ENCODE results near the gene CTCFL. TPM values are rescaled to one million over a fixed set of nuclear protein-coding genes. Genes with fewer than 3 reads are reported as not detected.

CTCFL gene
- total RNA-seq, 2 donors from 2014 or later, result 10.8 TPM; not detected in 1

GRCh38 chr20:57530327-57530981 lies 5.5 kb upstream of the CTCFL start:
- Histone ChIP-seq H3K27me3 (replicated peaks; ENCODE audit: insufficient read depth) (no peaks in the 10 kb centered on the region), H3K9me3 (no peaks in the 10 kb centered on the region), H3K4me1 (replicated peaks) (no peaks in the 10 kb centered on the region), H3K4me3 (no peak overlapping the region), H3K36me3 (no peaks in the 10 kb centered on the region), H3K27ac (no peak overlapping the region)
- intact Hi-C loops (cut with DNase I), result no loop called here
- 44% methylated on average over 4 of the region's 4 CpGs for WGBS
- no peak for DNase-seq (ENCODE audit: low spot score)
- TF ChIP-seq, protein P1, sequence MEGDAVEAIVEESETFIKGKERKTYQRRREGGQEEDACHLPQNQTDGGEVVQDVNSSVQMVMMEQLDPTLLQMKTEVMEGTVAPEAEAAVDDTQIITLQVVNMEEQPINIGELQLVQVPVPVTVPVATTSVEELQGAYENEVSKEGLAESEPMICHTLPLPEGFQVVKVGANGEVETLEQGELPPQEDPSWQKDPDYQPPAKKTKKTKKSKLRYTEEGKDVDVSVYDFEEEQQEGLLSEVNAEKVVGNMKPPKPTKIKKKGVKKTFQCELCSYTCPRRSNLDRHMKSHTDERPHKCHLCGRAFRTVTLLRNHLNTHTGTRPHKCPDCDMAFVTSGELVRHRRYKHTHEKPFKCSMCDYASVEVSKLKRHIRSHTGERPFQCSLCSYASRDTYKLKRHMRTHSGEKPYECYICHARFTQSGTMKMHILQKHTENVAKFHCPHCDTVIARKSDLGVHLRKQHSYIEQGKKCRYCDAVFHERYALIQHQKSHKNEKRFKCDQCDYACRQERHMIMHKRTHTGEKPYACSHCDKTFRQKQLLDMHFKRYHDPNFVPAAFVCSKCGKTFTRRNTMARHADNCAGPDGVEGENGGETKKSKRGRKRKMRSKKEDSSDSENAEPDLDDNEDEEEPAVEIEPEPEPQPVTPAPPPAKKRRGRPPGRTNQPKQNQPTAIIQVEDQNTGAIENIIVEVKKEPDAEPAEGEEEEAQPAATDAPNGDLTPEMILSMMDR (IDR thresholded peaks at IDR 0.05), result no peak
- TF ChIP-seq POLR2AphosphoS5 (IDR thresholded peaks at IDR 0.05) (peak; percentile 25), POLR2A (IDR thresholded peaks at IDR 0.05) (no peak)

DNA sequence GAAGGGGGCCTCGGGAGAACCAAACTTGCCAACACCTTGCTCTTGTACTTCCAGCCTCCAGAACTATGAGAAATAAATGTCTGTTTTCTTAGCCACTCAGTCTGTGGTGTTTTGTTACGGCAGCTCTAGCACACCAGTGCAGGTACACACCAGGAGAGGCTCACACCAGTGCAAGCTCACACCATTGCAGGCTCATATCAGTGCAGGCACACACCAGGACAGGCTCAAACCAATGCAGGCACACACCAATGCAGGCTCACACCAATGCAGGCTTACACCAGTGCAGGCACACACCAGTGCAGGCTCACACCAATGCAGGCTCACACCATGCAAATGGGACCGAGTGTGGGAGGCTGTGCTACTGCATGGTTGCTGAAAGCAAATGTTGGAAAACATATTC lies 4.9 kb upstream of the CTCFL start:
- no peak overlapping the region for H3K4me3 ChIP-seq

DNA sequence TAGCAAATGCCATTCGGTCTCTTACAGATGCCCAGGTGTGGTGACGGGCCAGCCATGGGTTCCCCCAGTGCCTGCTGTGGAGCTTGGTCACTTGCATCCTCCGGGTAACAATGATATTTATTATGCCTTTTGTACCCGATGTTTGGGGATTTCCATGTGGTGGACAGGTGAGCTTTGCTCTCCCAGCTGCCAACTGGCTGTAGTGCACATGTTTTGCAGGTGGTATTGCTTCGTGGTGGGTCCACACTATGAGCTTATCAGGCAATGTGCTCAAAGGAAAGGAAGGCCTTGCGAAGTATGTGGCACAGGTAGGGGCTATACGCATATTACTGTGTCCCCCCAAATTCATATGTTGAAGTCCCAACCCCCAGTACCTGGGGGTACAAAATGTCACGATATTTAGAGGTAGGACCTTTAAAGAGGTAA lies 4.2 kb upstream of the CTCFL start:
- intact Hi-C loops (cut with DNase I), result no loop called here
- no peak overlapping the region for H3K27ac ChIP-seq
- no peak overlapping the region for H3K4me3 ChIP-seq
- TF ChIP-seq, protein P1 (IDR thresholded peaks at IDR 0.05), result no peak
- no peak for TF ChIP-seq POLR2AphosphoS5 (IDR thresholded peaks at IDR 0.05)
- TF ChIP-seq POLR2A (IDR thresholded peaks at IDR 0.05), result no peak
- no peak for DNase-seq (ENCODE audit: low spot score)
- H3K4me1 ChIP-seq (replicated peaks), result no peaks in the 10 kb centered on the region
- no peaks in the 10 kb centered on the region for H3K9me3 ChIP-seq
- no peaks in the 10 kb centered on the region for H3K36me3 ChIP-seq
- no peaks in the 10 kb centered on the region for H3K27me3 ChIP-seq (replicated peaks; ENCODE audit: insufficient read depth)
- WGBS, result 87% methylated on average over 8 of the region's 8 CpGs

More for the DNA sequence above, 4.9 kb upstream of the CTCFL start:
- WGBS, result 74% methylated on average over 3 of the region's 3 CpGs
- H3K27me3 ChIP-seq (replicated peaks; ENCODE audit: insufficient read depth), result no peaks in the 10 kb centered on the region
- H3K27ac ChIP-seq, result no peak overlapping the region
- DNase-seq (ENCODE audit: low spot score), result no peak
- TF ChIP-seq, protein P1 (IDR thresholded peaks at IDR 0.05), result no peak
- TF ChIP-seq POLR2A (IDR thresholded peaks at IDR 0.05) (no peak), POLR2AphosphoS5 (IDR thresholded peaks at IDR 0.05) (no peak)
- no peaks in the 10 kb centered on the region for H3K36me3 ChIP-seq
- H3K9me3 ChIP-seq, result no peaks in the 10 kb centered on the region
- intact Hi-C loops (cut with DNase I), result no loop called here
- H3K4me1 ChIP-seq (replicated peaks), result no peaks in the 10 kb centered on the region

GRCh38 chr20:57528148-57528547 lies 3.2 kb upstream of the CTCFL start:
- 94% methylated on average over 4 of the region's 4 CpGs for WGBS
- H3K36me3 ChIP-seq, result no peaks in the 10 kb centered on the region
- intact Hi-C loops (cut with DNase I), result no loop called here
- TF ChIP-seq POLR2A (IDR thresholded peaks at IDR 0.05), result no peak
- TF ChIP-seq POLR2AphosphoS5 (IDR thresholded peaks at IDR 0.05), result no peak
- TF ChIP-seq, protein P1 (IDR thresholded peaks at IDR 0.05), result no peak
- H3K27ac ChIP-seq, result no peak overlapping the region
- DNase-seq (ENCODE audit: low spot score), result no peak
- no peaks in the 10 kb centered on the region for H3K9me3 ChIP-seq
- no peak overlapping the region for H3K4me3 ChIP-seq
- no peaks in the 10 kb centered on the region for H3K27me3 ChIP-seq (replicated peaks; ENCODE audit: insufficient read depth)
- no peaks in the 10 kb centered on the region for H3K4me1 ChIP-seq (replicated peaks)

DNA sequence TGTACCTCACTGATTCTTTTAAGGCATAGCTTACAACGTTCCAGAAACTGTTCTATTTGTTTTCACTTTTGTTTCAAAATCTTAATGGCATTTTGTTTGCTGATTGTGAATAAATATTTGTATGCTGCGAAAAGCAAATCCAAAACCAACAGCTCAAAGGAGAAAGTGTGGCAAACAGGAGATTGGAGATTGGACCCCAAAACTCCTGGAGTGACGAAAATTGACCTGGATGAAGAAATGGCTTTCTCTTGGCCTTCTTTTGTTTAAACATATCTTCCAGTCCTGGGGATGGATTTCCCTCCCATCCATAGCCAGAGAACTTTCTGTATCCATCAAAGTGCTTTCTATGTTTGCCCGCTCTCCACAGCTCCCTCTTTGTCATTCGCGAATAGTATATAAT lies 2.8 kb upstream of the CTCFL start:
- H3K27ac ChIP-seq, result no peak overlapping the region
- no peaks in the 10 kb centered on the region for H3K9me3 ChIP-seq
- intact Hi-C loops (cut with DNase I), result no loop called here
- no peak overlapping the region for H3K4me3 ChIP-seq
- no peaks in the 10 kb centered on the region for H3K36me3 ChIP-seq
- DNase-seq (ENCODE audit: low spot score), result no peak
- TF ChIP-seq POLR2AphosphoS5 (IDR thresholded peaks at IDR 0.05), result no peak
- TF ChIP-seq, protein P1 (IDR thresholded peaks at IDR 0.05), result no peak
- H3K4me1 ChIP-seq (replicated peaks), result no peaks in the 10 kb centered on the region
- no peaks in the 10 kb centered on the region for H3K27me3 ChIP-seq (replicated peaks; ENCODE audit: insufficient read depth)
- 78% methylated on average over 6 of the region's 6 CpGs for WGBS
